Measurements from ENCODE around the gene QPCTL. TPM values are rescaled to one million over a fixed set of nuclear protein-coding genes. Genes with fewer than 3 reads are reported as not detected.

QPCTL gene
- total RNA-seq, 3 donors from 2014 or later (not counting 1 experiment from before 2014, with no cell fraction given), result 8.7 to 11.5 (median 10.0) TPM

DNA sequence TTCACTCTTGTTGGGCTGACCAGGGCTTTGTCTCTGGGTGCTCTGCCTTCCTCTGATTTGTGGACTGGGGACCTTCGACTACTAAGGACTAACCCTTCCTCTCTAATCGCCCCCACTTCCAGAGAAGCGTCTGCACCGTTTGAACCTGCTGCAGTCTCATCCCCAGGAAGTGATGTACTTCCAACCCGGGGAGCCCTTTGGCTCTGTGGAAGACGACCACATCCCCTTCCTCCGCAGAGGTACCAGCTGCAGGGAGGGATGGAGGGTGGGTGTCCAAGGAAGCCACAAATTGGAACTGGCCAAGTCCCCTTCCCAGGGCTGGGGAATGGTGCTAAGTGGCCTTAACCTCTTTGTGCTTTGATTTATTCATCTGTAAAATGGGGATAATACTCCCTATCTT lies 9.2 kb downstream of the QPCTL start:
- intact Hi-C loops (cut with micrococcal nuclease), result no loop called here
- Mint-ChIP-seq H3K4me1 (peaks cover 0 to 5% of the 10 kb centered on the region in 2 donors), H3K36me3 (no peaks in the 10 kb centered on the region), H3K27ac (no peak overlapping the region), H3K9me3 (no peaks in the 10 kb centered on the region), H3K4me3 (no peak overlapping the region), H3K27me3 (ENCODE audit: low read depth in 2 of 2) (no peaks in the 10 kb centered on the region)
- Histone ChIP-seq H3K4me3 (ENCODE audit: low read length) (no peak overlapping the region), H3K36me3 (ENCODE audit: control insufficient read depth, insufficient read depth, low read length) (peaks cover 7% of the 10 kb centered on the region), H3K9me3 (ENCODE audit: control insufficient read depth, insufficient read depth, low read length) (no peaks in the 10 kb centered on the region), H3K4me1 (ENCODE audit: control insufficient read depth, insufficient read depth, low read length) (no peaks in the 10 kb centered on the region), H3K27me3 (ENCODE audit: control insufficient read depth, insufficient read depth, low read length) (no peaks in the 10 kb centered on the region), H3K27ac (ENCODE audit: low read length) (no peak overlapping the region)
- 32% methylated on average over 7 of the region's 7 CpGs for WGBS (ENCODE audit: insufficient coverage)
- DNase-seq (no peak), ATAC-seq (no peak)
- TF ChIP-seq, protein P1, sequence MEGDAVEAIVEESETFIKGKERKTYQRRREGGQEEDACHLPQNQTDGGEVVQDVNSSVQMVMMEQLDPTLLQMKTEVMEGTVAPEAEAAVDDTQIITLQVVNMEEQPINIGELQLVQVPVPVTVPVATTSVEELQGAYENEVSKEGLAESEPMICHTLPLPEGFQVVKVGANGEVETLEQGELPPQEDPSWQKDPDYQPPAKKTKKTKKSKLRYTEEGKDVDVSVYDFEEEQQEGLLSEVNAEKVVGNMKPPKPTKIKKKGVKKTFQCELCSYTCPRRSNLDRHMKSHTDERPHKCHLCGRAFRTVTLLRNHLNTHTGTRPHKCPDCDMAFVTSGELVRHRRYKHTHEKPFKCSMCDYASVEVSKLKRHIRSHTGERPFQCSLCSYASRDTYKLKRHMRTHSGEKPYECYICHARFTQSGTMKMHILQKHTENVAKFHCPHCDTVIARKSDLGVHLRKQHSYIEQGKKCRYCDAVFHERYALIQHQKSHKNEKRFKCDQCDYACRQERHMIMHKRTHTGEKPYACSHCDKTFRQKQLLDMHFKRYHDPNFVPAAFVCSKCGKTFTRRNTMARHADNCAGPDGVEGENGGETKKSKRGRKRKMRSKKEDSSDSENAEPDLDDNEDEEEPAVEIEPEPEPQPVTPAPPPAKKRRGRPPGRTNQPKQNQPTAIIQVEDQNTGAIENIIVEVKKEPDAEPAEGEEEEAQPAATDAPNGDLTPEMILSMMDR (IDR thresholded peaks at IDR 0.05), result no peak

DNA sequence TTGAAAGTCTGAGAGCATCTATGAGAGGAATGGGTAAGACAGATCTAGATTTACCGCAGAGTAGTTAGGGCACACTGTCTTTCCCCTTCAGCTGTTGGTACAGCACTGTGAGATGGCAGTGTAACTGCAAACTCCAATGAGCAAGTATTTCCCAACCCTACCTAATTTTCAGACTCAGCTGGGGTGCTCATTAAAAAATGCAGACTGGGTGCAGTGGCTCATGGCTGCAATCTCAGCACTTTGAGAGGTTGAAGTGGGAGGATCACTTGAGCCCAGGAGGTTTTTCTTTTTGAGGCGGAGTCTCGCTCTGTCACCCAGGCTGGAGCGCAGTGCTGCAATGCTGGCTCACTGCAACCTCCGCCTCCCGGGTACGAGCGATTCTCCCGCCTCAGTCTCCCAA lies 12.6 kb downstream of the QPCTL start:
- WGBS (ENCODE audit: insufficient coverage), result 98% methylated on average over 9 of the region's 9 CpGs

DNA sequence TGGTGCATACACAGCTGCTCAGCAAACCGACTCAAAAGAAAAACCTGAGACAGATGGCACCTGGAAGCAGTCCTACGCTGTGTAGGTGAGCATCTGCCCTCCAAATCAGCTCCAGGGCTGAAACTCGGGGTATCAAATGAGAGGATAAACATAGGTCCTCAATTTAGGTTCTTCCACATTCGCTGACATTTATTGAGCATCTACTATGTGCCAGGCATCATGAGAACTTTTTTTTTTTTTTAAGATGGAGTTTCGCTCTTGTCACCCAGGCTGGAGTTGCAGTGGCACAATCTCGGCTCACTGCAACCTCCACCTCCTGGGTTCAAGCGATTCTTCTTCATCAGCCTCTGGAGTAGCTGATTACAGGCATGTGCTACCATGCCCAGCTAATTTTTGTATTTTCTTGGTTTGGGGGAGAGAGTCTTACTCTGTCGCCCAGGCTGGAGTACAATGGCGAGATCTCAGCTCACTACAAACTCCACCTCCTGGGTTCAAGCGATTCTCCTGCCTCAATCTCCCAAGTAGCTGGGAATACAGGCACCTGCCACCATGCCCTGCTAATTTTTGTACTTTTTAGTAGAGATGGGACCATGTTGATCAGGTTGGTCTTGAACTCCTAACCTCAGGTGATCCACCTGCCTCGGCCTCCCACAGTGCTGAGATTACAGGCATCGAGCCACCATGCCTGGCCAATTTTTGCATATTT lies 13.4 kb downstream of the QPCTL start:
- H3K36me3 Mint-ChIP-seq, result no peaks in the 10 kb centered on the region
- Histone ChIP-seq H3K27ac (ENCODE audit: low read length) (no peak overlapping the region), H3K9me3 (ENCODE audit: control insufficient read depth, insufficient read depth, low read length) (no peaks in the 10 kb centered on the region), H3K36me3 (ENCODE audit: control insufficient read depth, insufficient read depth, low read length) (peaks cover 8% of the 10 kb centered on the region), H3K4me1 (ENCODE audit: control insufficient read depth, insufficient read depth, low read length) (no peaks in the 10 kb centered on the region), H3K4me3 (ENCODE audit: low read length) (no peak overlapping the region), H3K27me3 (ENCODE audit: control insufficient read depth, insufficient read depth, low read length) (no peaks in the 10 kb centered on the region)
- intact Hi-C loops (cut with micrococcal nuclease), result no loop called here
- no peak overlapping the region for H3K4me3 Mint-ChIP-seq
- H3K4me1 Mint-ChIP-seq, result peaks cover 4 to 11% of the 10 kb centered on the region in 2 donors
- DNase-seq (no peak), ATAC-seq (no peak)
- TF ChIP-seq, protein P1 (IDR thresholded peaks at IDR 0.05), result no peak
- 95% methylated on average over 11 of the region's 12 CpGs for WGBS (ENCODE audit: insufficient coverage)
- no peaks in the 10 kb centered on the region for H3K27me3 Mint-ChIP-seq (ENCODE audit: low read depth in 2 of 2)
- no peaks in the 10 kb centered on the region for H3K9me3 Mint-ChIP-seq
- no peak overlapping the region for H3K27ac Mint-ChIP-seq

More for the DNA sequence above, 12.6 kb downstream of the QPCTL start:
- intact Hi-C loops (cut with micrococcal nuclease), result no loop called here
- DNase-seq, result no peak
- H3K27me3 ChIP-seq (ENCODE audit: control insufficient read depth, insufficient read depth, low read length), result no peaks in the 10 kb centered on the region
- H3K4me1 ChIP-seq (ENCODE audit: control insufficient read depth, insufficient read depth, low read length), result no peaks in the 10 kb centered on the region
- no peak overlapping the region for H3K4me3 Mint-ChIP-seq
- no peaks in the 10 kb centered on the region for H3K36me3 Mint-ChIP-seq
- no peaks in the 10 kb centered on the region for H3K9me3 ChIP-seq (ENCODE audit: control insufficient read depth, insufficient read depth, low read length)
- peaks cover 7% of the 10 kb centered on the region for H3K36me3 ChIP-seq (ENCODE audit: control insufficient read depth, insufficient read depth, low read length)
- H3K27ac ChIP-seq (ENCODE audit: low read length), result no peak overlapping the region
- no peak overlapping the region for H3K27ac Mint-ChIP-seq
- H3K4me1 Mint-ChIP-seq, result peaks cover 4 to 5% of the 10 kb centered on the region in 2 donors
- no peaks in the 10 kb centered on the region for H3K9me3 Mint-ChIP-seq
- no peaks in the 10 kb centered on the region for H3K27me3 Mint-ChIP-seq (ENCODE audit: low read depth in 2 of 2)
- no peak overlapping the region for H3K4me3 ChIP-seq (ENCODE audit: low read length)
- no peak for ATAC-seq
- TF ChIP-seq, protein P1 (IDR thresholded peaks at IDR 0.05), result no peak

Measured in natural killer cell (primary cell).